DMS 273 (cell line): ENCODE data around the gene REEP3.

Experiments used
- DNase-seq: peaks from one replicate; lab custom pipeline; 2025; ENCODE audit not compliant: unreplicated experiment; lab: John Stamatoyannopoulos, UW

Gene REEP3

DNA sequence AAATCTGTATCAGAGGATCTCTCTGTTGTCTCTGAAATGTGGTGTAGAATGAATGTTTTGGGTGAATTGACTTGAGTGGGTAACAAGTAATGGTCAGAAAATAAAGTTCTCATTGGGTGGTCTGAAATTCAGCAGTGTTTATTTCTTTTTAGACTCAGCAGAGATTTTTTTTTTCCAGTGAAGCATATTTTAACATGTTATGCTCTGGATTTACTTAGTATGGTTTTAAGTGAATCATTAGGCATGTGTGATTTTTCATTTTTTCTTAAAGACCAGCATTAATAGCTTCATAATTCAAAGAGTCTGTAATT, 63.5 kb downstream of the REEP3 start:
- no peak for DNase-seq

- DNase-seq: peak; percentile 14
Measured at GRCh38 chr10:63585041-63585440, 63.8 kb downstream of the REEP3 start.

GRCh38 chr10:63586043-63586442, 64.8 kb downstream of the REEP3 start:
- no peak for DNase-seq

GRCh38 chr10:63587191-63587590, 66.0 kb downstream of the REEP3 start:
- no peak for DNase-seq

GRCh38 chr10:63588436-63589167, 67.4 kb downstream of the REEP3 start:
- DNase-seq: no peak

GRCh38 chr10:63591600-63592379, 70.6 kb downstream of the REEP3 start:
- DNase-seq: no peak

DNA sequence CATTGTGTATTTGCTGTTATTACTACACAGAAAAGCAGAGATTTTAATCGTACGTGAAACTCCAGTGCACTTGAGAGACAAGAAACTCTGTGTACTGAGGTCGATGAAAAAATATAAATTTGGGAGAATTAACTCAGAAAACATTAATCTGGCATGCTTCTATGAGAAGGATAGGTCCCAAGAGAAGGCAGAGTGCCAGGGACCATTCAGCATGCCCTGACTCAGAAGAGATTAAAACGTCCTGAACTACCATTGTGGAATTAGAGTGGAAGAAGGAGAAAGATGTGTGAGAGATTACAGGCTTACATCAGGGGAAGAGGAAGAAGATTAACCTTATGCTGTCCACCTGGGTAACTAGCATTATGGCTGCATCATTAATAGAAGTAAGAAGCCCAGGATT, 72.4 kb downstream of the REEP3 start:
- no peak for DNase-seq

GRCh38 chr10:63595072-63595471, 73.9 kb downstream of the REEP3 start:
- no peak for DNase-seq

DNA sequence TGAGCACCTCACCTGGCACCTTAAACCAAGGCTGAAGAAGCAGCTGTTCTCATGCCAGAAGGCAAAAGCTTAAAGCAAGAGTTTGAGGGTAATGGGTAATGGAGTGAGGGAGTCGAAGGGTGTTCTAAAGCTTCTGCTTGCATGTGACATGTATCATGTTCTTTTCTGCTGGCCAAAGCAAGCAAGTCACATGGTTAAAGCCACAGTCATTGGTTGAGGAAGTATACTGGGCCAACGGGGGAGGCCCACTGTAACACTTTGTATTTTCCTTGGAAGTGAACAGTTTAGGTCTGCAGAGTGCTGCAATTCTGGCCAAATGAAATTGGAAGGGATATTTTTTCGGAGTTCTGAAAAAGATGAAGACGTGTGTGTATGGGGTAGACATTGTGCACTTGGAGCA, 75.7 kb downstream of the REEP3 start:
- DNase-seq: no peak

DNA sequence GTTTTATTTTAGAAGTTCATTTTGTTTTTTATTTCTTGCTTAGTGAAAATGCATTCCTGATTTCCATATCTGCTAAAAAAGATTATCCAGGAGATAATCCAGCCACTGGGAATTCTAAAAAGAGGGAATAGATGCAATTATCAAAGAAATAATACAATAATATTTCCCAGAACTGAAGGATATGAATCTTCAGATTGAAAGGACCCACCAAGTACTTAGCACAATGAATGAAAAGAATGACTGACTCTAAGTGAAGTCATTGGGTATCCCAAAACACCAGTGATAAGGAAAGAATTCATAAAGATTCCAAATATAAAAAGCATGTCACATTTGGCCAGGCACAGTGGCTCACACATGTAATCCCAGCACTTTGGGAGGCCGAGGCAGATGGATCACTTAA, 79.3 kb downstream of the REEP3 start:
- DNase-seq: no peak

DNA sequence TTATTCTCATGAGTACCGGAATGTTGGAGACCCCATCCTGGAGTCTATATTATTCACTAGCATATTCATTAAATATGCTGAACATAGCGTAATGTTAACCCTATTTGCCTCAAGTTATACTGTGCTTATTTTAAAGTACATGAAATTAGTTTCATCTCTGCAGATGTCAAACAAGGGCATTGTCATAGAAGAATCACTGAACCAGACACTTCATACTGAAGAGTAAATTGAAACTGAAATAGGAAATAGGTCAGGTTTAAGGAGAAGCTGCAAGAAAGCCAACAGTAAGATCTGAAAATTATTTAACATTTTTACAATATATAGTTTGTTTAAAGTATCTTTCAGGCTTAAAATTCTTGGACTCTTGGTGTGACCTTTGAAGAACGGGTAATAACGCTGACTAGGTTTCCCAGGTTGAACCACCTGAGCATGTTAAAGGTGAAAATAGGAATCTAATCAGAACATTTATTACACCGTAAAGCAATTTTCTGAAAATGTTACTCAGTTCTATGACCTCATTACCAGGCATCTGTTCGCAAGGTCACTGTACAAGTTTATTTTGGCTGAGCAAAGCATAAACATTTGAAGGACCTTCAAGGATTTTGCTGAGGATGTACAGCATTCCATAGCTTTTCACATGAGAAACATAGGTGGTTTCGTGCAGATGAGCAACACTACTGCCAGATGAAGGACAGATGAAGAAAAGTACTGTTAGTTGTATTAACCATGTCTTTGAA, 82.7 kb downstream of the REEP3 start:
- DNase-seq: no peak

DNA sequence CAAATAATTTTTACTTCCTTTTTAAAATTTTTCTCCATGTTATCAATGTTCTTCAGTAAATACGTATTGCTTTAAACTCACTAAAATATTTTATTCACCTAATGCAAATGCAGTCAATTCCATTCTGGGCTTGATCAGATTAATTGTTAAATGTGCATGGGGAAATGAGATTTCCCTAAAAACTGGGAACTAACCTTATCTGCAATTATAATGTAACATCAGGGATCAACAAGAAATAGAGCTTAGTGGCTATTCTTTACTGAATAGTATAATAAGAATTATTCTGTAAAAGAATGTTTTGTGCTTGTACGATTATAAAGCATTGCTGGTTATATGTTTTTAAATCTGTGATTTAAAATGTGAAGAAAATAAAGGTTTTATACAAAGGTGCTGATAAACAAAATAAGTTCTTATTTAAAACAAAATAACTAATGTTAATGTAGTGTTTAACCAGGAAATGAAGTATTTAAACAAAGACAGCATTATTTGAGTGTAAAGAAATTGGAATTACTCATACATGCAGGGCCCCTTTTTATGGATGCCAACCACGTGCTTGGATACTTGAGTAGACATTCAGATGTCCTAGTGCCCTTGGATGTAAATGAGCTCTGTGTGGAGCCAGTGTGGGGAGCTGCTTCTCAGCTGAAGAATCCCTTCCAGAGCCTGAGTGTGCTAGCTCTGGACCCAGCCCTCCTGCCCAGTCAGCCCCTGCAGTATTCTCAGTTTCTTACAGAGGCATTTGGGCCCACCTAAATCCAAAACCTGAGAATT, 84.2 kb downstream of the REEP3 start:
- peak; percentile 32 for DNase-seq

- DNase-seq: no peak
Measured at GRCh38 chr10:63608511-63608910, 87.3 kb downstream of the REEP3 start.

DNA sequence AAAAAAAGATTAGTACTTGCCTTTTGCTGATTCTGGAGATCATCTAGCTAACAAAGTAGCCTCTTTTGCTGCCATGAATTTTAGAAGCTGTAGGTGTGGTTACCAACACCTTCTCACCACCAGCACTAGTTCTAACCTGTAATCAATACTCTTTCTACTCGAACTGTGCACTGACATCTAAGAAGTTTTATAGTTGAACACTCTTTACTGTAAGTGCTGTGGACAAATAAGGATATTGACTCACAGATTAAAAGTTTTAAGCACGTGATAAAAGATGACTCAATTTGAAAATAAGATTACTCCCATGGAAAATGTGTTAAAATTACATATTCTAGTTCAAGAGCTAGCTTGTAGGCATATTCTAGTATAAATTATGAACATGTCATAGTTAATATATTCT, 89.9 kb downstream of the REEP3 start:
- DNase-seq: no peak

DNA sequence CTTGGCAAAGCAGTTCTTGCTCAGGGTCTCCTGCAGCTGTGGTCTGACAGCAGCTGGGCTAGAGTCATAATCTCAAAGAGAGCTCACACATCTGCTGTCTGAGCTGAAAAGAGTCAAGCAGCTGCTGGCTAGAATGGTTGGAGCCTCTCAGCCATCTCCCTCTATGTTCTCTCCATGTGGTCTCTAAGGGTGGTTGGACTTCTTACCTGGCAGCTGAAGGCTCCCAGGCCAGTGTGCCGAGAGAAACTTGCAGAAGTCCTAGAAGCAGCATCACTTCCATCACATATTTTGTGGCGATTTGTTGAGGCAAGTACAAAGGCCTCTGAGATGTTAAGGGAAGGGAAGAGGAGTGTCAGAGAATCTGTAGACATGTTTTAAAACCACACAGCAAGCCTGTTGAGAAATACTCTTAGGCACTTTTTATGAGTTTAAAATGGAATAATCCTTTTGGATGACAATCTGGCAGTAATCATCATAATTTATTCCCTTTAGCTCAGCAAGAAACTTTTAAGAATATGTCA, 93.2 kb downstream of the REEP3 start:
- DNase-seq: peak; percentile 76

DNA sequence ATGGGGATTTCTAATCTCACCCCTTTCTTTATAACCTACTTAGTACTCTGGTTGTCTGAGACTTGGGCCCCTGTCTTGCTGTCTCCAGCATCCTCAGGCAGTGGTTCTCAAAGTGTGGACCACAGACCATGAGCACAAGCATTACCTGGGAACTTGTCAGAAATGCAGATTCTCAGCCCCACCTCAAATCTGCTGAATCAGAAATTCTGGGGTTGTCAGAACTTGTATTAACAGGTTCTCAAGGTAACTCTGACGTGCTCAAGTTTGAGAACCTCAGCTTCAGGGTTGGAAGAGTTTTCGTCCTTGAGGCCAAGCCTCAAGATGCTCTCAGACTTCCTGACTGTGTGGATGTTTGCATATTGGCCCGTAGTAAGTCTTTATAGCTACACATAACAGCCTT, 97.4 kb downstream of the REEP3 start:
- no peak for DNase-seq

- no peak for DNase-seq
Measured at GRCh38 chr10:63619426-63619825, 98.2 kb downstream of the REEP3 start.

DNA sequence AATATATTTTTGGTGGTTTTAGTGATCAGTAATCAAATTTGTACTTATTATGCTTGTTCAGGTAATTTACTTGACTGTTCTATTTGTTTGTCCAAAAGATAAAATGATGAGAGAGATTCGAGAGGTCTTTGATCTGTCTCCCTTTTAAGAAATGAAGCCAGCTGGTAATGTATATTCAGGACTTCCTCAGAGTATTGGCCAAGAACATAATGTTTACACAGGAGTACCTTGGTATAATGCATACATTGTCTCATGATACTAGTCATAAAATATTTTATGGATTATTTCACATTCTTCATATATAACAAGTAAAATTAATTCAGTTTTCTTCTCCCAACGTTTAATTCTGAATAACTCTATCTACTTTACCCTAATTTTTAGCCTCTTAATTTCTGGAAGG, 100.9 kb downstream of the REEP3 start:
- DNase-seq: peak; percentile 9

- DNase-seq: no peak
Measured at GRCh38 chr10:63624701-63625100, 103.5 kb downstream of the REEP3 start.

DNA sequence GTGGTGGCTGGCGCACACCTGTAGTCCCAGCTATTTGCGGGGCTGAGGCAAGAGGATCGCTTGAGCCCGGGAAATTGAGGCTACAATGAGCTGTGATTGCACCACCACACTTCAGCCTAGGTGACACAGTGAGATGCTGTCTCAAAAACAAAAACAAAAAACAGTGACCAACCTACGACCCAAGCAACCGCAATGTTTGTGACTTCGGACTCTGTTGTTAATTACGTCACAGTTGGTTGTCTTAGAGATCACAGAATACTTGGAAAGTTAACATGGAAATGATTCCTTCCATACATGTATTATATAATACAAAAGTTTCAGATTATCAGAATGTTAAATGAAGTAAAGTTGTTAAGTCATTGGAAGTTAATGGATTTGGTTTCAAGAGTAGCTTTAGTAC, 106.2 kb downstream of the REEP3 start:
- no peak for DNase-seq

DNA sequence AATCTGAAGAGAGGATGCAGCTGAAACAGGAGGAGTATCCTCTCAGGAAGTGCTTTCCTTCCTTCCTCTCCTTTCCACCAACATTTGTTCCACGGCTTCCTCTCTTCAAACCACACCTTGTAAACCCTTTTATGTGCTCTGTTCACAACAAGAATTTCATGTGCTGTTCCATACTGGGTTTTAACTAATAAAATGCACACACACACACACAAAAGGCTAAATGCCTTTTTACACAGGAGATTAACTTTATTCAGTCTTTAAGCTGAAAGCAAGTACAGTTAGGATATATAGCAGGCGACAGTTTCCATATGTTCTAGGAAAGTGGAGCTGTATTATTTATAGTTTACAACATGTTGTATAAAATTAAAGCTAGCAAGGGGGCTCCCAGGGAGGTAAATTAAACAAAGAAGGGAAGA, 106.7 kb downstream of the REEP3 start:
- DNase-seq: peak; percentile 10
